Endothelial cell of hepatic sinusoid (primary cell): ENCODE data around the gene IRF7.

Experiments used
- in situ Hi-C: cut with HindIII; loops from 2 replicates; pipeline ENCODE4 v1.10.0; 2017; ENCODE audit warnings: low sequenced_read_pairs

Gene IRF7

GRCh38 chr11:567629-568292, 48.0 kb downstream of the IRF7 start:
- in situ Hi-C loops = no loop called here

- in situ Hi-C loops = no loop called here
Measured at GRCh38 chr11:567011-567628, 48.6 kb downstream of the IRF7 start.

- in situ Hi-C loops = no loop called here
Measured at GRCh38 chr11:565921-566509, 49.7 kb downstream of the IRF7 start.

GRCh38 chr11:563812-564578, 51.8 kb downstream of the IRF7 start:
- in situ Hi-C loops = no loop called here

GRCh38 chr11:563066-563811, 52.5 kb downstream of the IRF7 start:
- in situ Hi-C loops = no loop called here
